NCI-H2196 (cell line): ENCODE measurements around the gene RAP1GAP2.
"Not testable (repeated sequence)": the region's sequence is repeated elsewhere in the genome, so short reads cannot be mapped to it uniquely, and the experiment has no call there.

Source experiments
- DNase-seq: peaks from one replicate; lab custom pipeline; 2025; ENCODE audit not compliant: unreplicated experiment; lab: John Stamatoyannopoulos, UW

RAP1GAP2 gene

DNA sequence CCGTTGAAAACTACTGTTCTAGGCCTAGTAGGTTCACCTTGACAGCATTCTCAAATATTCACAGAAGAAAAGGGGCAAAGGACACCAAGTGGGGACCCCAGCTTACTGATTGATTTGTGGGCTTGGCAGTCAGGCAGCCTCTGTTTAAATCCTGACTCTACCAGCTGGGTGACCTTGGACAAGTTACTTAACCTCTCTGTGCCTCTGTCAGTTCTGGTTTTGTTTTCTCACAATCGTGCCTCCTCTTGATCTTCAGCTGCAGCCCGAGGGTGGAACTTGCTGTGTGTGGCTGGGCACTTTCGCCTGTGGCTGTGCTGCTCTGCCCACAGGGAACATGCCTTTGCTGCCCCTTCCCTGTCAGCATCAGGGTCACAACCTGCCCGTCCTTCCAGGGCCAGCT, 17.8 kb downstream of the RAP1GAP2 start:
- DNase-seq = no peak

DNA sequence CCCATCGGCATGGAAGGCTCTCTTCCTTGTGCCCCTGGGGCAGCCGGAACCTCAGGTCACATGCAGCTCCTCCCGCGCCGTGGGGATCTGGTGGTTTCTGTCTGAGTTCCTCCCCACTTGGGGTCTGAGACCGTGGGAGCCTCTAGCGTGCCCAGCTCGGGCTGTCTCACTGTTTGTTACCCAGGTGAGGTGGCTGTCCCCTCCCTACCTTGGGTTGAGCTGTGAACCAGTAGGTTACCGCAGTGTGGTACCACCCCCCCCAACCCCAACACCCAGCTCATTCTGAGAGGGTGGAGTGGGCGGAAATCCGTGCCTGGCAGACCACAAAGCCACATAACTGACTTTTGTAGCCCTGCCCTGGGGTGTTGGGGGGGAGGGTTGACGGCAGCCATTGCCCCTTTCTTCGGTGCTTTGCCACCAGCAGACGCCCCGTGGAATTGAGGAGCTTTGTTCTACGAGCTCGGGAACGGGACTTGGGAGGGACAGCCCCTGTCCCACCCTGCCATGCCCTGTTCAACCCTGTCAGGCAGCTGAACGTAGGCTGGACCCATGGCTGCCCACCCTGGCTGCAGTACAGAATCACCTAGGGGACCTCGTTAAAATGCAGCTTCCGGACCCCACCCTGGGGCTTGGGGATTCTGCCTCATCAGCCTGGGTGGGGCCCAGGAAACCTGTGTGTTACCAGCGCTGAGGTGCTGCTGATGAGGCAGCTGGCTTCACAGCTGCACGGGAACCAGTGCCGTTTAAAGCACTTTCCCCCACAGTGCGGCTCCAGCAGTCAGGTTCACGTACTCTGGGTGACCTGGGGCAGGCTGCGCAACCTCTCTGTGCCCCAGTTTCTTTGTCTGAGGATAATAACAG, 18.5 kb downstream of the RAP1GAP2 start:
- no peak for DNase-seq

DNA sequence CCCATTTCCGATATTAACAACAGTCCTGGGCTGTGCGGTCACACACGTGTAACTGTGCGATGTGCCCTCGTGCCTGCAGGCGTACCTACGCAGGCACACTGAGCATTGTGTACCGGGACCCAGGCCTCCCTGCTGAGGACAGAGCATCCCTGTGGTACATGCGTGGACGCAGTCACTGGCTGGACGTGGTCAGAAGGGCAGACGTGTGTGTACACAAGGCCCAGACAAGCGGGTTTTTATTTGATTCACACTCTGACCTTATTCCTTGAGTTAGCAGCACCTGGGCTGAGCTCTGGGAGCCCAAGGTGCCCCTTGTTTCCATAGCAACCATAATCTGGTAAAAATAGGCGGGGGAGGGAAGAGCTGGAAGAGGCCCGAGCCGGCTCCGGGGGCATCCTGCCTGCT, 19.5 kb downstream of the RAP1GAP2 start:
- DNase-seq = peak; percentile 3

DNA sequence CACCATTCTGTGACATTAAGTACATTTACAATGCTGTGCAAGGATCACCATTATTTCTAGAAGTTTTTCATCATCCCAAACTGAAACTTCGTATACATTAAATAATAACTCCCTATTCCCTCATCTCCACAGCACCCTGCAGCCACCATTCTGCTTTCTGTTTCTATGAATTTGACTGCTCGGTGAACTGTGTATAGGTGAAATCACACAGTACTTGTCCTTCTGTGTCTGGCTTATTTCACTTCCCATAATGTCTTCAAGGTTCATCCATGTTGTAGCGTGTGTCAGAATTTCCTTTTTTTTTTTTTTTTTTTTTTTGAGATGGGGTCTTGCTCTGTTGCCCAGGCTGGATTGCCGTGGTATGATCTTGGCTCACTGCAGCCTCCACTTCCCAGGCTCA, 20.4 kb downstream of the RAP1GAP2 start:
- DNase-seq = no peak

GRCh38 chr17:2819294-2819693, 23.1 kb downstream of the RAP1GAP2 start:
- DNase-seq = not testable (repeated sequence)

DNA sequence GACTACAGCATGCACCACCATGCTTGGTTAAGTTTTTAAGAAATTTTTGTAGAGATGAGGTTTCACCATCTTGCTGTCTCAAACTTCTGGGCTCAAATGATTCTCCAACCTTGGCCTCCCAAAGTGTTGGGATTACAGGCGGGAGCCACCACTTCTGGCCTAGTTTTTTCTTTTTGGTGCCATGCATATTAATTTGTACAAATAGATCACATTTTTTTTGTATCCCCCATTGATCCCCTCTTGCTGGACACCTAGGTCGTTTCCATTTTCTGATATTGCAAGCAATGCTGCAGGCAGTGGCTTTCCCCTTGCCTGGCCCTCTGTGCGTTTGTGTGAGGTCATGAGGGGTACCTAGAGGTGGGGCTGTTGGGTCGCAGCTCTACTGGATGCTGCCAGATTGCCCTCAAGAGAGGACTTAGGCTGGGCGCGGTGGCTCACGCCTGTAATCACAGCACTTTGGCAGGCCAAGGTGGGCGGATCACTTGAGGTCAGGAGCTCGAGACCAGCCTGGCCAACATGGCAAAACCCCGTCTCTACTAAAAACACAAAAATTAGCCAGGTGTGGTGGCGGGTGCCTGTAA, 23.8 kb downstream of the RAP1GAP2 start:
- no peak for DNase-seq

DNA sequence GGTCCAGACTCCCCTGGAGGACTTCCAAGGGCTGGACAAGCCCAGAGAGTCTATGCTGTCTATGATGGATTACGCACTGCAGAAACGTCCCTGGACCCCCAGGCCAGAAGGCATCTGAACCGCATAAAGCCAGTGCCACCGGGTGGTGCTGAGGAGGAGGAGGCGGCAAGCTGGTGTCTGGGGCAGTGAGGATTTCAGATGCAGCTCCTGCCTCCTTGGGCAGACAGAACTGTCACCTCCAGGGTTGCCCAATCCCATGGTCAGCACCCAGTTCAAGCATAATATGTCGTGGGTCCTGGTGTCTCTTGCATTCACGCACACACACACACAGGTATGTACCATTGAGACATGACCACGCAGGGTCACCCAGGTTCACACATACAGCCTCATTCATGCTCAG, 25.6 kb downstream of the RAP1GAP2 start:
- DNase-seq = no peak

- DNase-seq = no peak
These were observed 26.1 kb downstream of the RAP1GAP2 start for GRCh38 chr17:2822358-2822757.

DNA sequence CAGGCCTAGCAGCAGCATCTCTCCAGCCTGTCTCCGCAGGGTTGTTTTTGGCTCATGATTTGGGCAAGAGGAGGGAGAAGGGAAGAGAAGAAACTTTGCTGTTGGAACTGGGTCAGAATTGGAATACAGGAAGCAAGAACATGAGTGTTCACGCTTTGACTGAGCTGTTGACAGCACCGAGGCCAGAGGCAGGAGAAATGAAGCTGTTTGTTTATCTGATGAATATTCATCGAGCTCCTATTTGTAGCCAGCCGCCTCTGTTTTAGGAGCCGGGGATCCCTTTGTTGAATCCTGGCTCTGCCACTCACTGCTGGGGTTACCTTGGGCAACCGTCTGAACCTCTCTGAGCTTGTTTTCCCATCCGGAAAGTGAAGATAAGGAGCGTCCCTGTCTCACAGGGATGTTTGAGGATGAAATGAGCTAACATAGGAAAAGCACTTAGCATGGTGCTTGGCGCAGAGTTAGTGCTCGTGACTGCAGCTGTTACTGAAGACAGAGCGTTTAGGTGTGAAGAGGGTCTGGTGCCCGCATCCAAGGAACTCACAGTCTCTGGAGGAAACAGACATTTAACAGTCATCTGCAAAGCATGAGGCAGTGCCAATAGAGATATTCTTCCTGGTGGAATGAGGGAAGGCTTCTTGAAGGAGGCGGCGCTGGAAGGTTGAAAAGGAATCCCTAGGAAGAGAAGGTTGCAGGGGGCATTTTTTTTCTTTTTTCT, 29.2 kb downstream of the RAP1GAP2 start:
- no peak for DNase-seq

DNA sequence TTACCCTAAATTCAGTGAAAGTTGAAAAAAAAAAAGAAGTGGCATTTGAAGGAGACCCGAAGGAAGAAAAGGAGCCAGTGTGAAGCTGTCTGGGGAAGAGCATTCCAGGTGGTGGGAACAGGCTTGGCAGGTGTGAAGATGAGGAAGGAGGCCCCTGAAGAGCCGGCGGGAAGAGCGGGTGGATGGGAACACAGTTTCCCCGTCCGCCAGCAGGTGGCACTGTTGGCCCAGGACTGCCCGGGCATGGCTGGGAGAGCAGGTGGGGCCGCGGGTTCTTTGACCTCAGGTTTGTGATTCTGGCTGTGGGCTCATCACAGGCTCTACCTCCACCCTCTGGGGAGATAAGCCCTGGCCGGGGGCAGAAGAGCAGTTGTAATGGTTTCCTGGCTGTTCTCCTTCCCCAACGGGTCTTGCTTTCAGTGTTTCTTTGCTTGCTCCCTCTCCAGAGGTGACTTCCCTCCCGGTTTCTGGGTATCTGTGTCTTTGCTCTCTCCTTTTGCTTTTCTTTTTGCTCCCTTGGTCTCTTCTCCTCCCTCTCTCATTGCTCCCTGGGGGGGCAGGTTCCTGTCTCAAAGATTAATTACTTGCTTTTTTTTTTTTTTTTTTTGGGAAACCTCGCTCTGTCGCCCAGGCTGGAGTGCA, 32.3 kb downstream of the RAP1GAP2 start:
- peak; percentile 49 for DNase-seq

- DNase-seq = no peak
These were observed 34.4 kb downstream of the RAP1GAP2 start for GRCh38 chr17:2830678-2831077.

GRCh38 chr17:2835780-2836179, 39.5 kb downstream of the RAP1GAP2 start:
- DNase-seq = no peak

- no peak for DNase-seq
These were observed 40.9 kb downstream of the RAP1GAP2 start for GRCh38 chr17:2837147-2837561.

GRCh38 chr17:2841606-2842005, 45.4 kb downstream of the RAP1GAP2 start:
- DNase-seq = no peak

GRCh38 chr17:2842464-2842863, 46.2 kb downstream of the RAP1GAP2 start:
- DNase-seq = no peak

- DNase-seq = peak; percentile 4
These were observed 48.2 kb downstream of the RAP1GAP2 start for GRCh38 chr17:2844416-2844815.

GRCh38 chr17:2847381-2848333, 51.4 kb downstream of the RAP1GAP2 start:
- no peak for DNase-seq

DNA sequence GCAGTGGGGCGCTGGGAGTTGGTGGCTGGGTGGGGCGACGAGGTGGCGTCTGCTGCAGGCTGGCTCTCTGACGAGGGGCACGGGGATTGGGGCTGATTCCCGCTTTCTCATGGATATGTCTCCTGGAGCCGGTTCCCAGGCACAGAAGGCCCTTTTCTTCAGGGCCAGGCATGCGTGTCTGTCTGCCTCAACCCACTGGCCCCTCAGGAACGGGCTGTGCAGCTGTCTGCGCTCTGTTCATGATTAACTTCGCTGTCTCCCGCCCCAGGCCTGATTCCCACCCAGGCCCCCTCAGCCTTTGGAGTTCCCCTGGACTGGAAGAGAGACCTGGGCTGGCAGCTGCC, 53.1 kb downstream of the RAP1GAP2 start:
- no peak for DNase-seq

DNA sequence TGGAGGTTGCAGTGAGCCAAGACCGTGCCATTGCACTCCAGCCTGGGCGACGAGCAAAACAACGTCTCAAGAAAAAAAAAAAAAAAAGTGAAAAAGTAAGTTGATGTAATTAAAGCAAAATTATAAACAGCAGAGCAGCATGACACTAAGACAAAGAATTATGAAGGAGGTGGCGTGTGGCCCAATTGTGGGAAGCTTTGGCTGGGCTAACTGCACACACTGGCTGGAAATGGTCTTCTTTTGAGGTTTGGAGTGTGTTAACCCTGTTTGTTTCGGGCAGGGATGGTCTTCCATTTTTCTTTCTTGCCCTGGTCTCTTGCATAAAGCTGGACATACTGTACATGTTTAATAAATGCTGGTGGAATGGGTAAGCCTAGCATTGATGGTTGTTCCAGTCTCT, 54.8 kb downstream of the RAP1GAP2 start:
- DNase-seq = no peak

GRCh38 chr17:2851615-2852014, 55.4 kb downstream of the RAP1GAP2 start:
- no peak for DNase-seq
